ENCODE results near the gene FHAD1.

FHAD1 gene

GRCh38 chr1:15311880-15312279 is 64.9 kb downstream of the FHAD1 start:
- peak; percentile 9 for DNase-seq
- WGBS, result 95% methylated on average over 7 of the region's 7 CpGs
- Histone ChIP-seq H3K4me1 (ENCODE audit: control insufficient read depth, insufficient read depth, low read depth, low read length) (peaks cover 2% of the 10 kb centered on the region), H3K18ac (ENCODE audit: low read depth in 1 of 2, low read length in 2 of 2) (no peak overlapping the region), H2BK5ac (ENCODE audit: low read depth, low read length, poor library complexity, severe bottlenecking) (no peak overlapping the region), H2AFZ (ENCODE audit: low read depth, low read length) (no peak overlapping the region), H4K91ac (ENCODE audit: low read length) (no peak overlapping the region), H3K27me3 (ENCODE audit: control insufficient read depth in 1 of 2, insufficient read depth in 1 of 2, low read length in 2 of 2) (peaks cover 6 to 12% of the 10 kb centered on the region in 2 experiments), H2BK120ac (ENCODE audit: low read depth, low read length) (no peak overlapping the region), H3K9me3 (ENCODE audit: control insufficient read depth, low read length) (peaks cover 18% of the 10 kb centered on the region), H3K79me1 (replicated peaks; ENCODE audit: low read length, poor library complexity, severe bottlenecking) (no peaks in the 10 kb centered on the region), H3K27ac (ENCODE audit: low read length, poor library complexity, severe bottlenecking) (no peak overlapping the region), H2AK5ac (ENCODE audit: low read length, severe bottlenecking) (no peak overlapping the region), H3K4me2 (ENCODE audit: low read length, poor library complexity, severe bottlenecking) (no peak overlapping the region), H4K8ac (ENCODE audit: low read length) (no peak overlapping the region), H3K36me3 (ENCODE audit: control insufficient read depth in 1 of 2, insufficient read depth in 2 of 2, low read depth in 1 of 2, low read length in 2 of 2) (no peaks in the 10 kb centered on the region), H3K4ac (ENCODE audit: low read depth in 1 of 2, low read length in 2 of 2) (no peak overlapping the region), H2BK15ac (ENCODE audit: low read depth, poor library complexity, severe bottlenecking) (no peak overlapping the region), H2BK12ac (ENCODE audit: low read length in 2 of 2) (no peak overlapping the region), H3K14ac (ENCODE audit: low read length in 2 of 2) (no peak overlapping the region), H3K4me3 (ENCODE audit: insufficient read depth in 1 of 2, low read depth in 1 of 2, low read length in 2 of 2) (no peak overlapping the region), H3K23ac (ENCODE audit: low read length in 2 of 2) (no peak overlapping the region), H3K9ac (ENCODE audit: low read length) (no peak overlapping the region)

- no peak overlapping the region for H2BK15ac ChIP-seq (ENCODE audit: low read depth, poor library complexity, severe bottlenecking)
- H3K4me1 ChIP-seq (ENCODE audit: control insufficient read depth, insufficient read depth, low read depth, low read length), result peaks cover 2% of the 10 kb centered on the region
- H3K79me1 ChIP-seq (replicated peaks; ENCODE audit: low read length, poor library complexity, severe bottlenecking), result no peaks in the 10 kb centered on the region
- no peak overlapping the region for H2BK120ac ChIP-seq (ENCODE audit: low read depth, low read length)
- no peak overlapping the region for H3K23ac ChIP-seq (ENCODE audit: low read length in 2 of 2)
- WGBS, result 89% methylated on average over 14 of the region's 16 CpGs
- no peak overlapping the region for H2BK5ac ChIP-seq (ENCODE audit: low read depth, low read length, poor library complexity, severe bottlenecking)
- H3K14ac ChIP-seq (ENCODE audit: low read length in 2 of 2), result no peak overlapping the region
- no peak for DNase-seq
- H3K36me3 ChIP-seq (ENCODE audit: control insufficient read depth in 1 of 2, insufficient read depth in 2 of 2, low read depth in 1 of 2, low read length in 2 of 2), result no peaks in the 10 kb centered on the region
- H3K4me3 ChIP-seq (ENCODE audit: insufficient read depth in 1 of 2, low read depth in 1 of 2, low read length in 2 of 2), result no peak overlapping the region
- no peak overlapping the region for H3K4me2 ChIP-seq (ENCODE audit: low read length, poor library complexity, severe bottlenecking)
- no peak overlapping the region for H3K18ac ChIP-seq (ENCODE audit: low read depth in 1 of 2, low read length in 2 of 2)
- no peak overlapping the region for H3K4ac ChIP-seq (ENCODE audit: low read depth in 1 of 2, low read length in 2 of 2)
- no peak overlapping the region for H2AK5ac ChIP-seq (ENCODE audit: low read length, severe bottlenecking)
- no peak overlapping the region for H3K9ac ChIP-seq (ENCODE audit: low read length)
- peaks cover 6 to 19% of the 10 kb centered on the region in 2 experiments for H3K27me3 ChIP-seq (ENCODE audit: control insufficient read depth in 1 of 2, insufficient read depth in 1 of 2, low read length in 2 of 2)
- H3K9me3 ChIP-seq (ENCODE audit: control insufficient read depth, low read length), result peaks cover 18% of the 10 kb centered on the region
- H3K27ac ChIP-seq (ENCODE audit: low read length, poor library complexity, severe bottlenecking), result no peak overlapping the region
- no peak overlapping the region for H4K8ac ChIP-seq (ENCODE audit: low read length)
- no peak overlapping the region for H2AFZ ChIP-seq (ENCODE audit: low read depth, low read length)
- no peak overlapping the region for H2BK12ac ChIP-seq (ENCODE audit: low read length in 2 of 2)
- H4K91ac ChIP-seq (ENCODE audit: low read length), result no peak overlapping the region
Observed at GRCh38 chr1:15312626-15313411, 65.8 kb downstream of the FHAD1 start.

- Histone ChIP-seq H2BK15ac (ENCODE audit: low read depth, poor library complexity, severe bottlenecking) (no peak overlapping the region), H3K79me1 (replicated peaks; ENCODE audit: low read length, poor library complexity, severe bottlenecking) (no peaks in the 10 kb centered on the region), H3K4me3 (ENCODE audit: insufficient read depth in 1 of 2, low read depth in 1 of 2, low read length in 2 of 2) (no peak overlapping the region), H3K9me3 (ENCODE audit: control insufficient read depth, low read length) (peaks cover 18% of the 10 kb centered on the region), H2BK5ac (ENCODE audit: low read depth, low read length, poor library complexity, severe bottlenecking) (no peak overlapping the region), H2BK120ac (ENCODE audit: low read depth, low read length) (no peak overlapping the region), H3K4me2 (ENCODE audit: low read length, poor library complexity, severe bottlenecking) (no peak overlapping the region), H2AK5ac (ENCODE audit: low read length, severe bottlenecking) (no peak overlapping the region), H2AFZ (ENCODE audit: low read depth, low read length) (no peak overlapping the region), H3K4ac (ENCODE audit: low read depth in 1 of 2, low read length in 2 of 2) (no peak overlapping the region), H3K14ac (ENCODE audit: low read length in 2 of 2) (no peak overlapping the region), H2BK12ac (ENCODE audit: low read length in 2 of 2) (peak overlapping the region in 1 of 2 experiments; percentile 21), H3K36me3 (ENCODE audit: control insufficient read depth in 1 of 2, insufficient read depth in 2 of 2, low read depth in 1 of 2, low read length in 2 of 2) (no peaks in the 10 kb centered on the region), H3K27ac (ENCODE audit: low read length, poor library complexity, severe bottlenecking) (no peak overlapping the region), H3K9ac (ENCODE audit: low read length) (no peak overlapping the region), H3K18ac (ENCODE audit: low read depth in 1 of 2, low read length in 2 of 2) (no peak overlapping the region), H4K8ac (ENCODE audit: low read length) (no peak overlapping the region), H3K23ac (ENCODE audit: low read length in 2 of 2) (no peak overlapping the region), H4K91ac (ENCODE audit: low read length) (no peak overlapping the region), H3K4me1 (ENCODE audit: control insufficient read depth, insufficient read depth, low read depth, low read length) (peaks cover 2% of the 10 kb centered on the region), H3K27me3 (ENCODE audit: control insufficient read depth in 1 of 2, insufficient read depth in 1 of 2, low read length in 2 of 2) (peaks cover 6 to 21% of the 10 kb centered on the region in 2 experiments)
- DNase-seq, result no peak
- 92% methylated on average over 25 of the region's 26 CpGs for WGBS
Observed at GRCh38 chr1:15314328-15315281, 67.6 kb downstream of the FHAD1 start.

- Histone ChIP-seq H3K18ac (ENCODE audit: low read depth in 1 of 2, low read length in 2 of 2) (no peak overlapping the region), H3K23ac (ENCODE audit: low read length in 2 of 2) (no peak overlapping the region), H3K4me3 (ENCODE audit: insufficient read depth in 1 of 2, low read depth in 1 of 2, low read length in 2 of 2) (no peak overlapping the region), H3K4me2 (ENCODE audit: low read length, poor library complexity, severe bottlenecking) (no peak overlapping the region), H2BK12ac (ENCODE audit: low read length in 2 of 2) (no peak overlapping the region), H3K4ac (ENCODE audit: low read depth in 1 of 2, low read length in 2 of 2) (no peak overlapping the region), H3K27me3 (ENCODE audit: control insufficient read depth in 1 of 2, insufficient read depth in 1 of 2, low read length in 2 of 2) (peaks cover 6 to 21% of the 10 kb centered on the region in 2 experiments), H4K91ac (ENCODE audit: low read length) (no peak overlapping the region), H3K4me1 (ENCODE audit: control insufficient read depth, insufficient read depth, low read depth, low read length) (peaks cover 2% of the 10 kb centered on the region), H2AFZ (ENCODE audit: low read depth, low read length) (no peak overlapping the region), H3K9me3 (ENCODE audit: control insufficient read depth, low read length) (peaks cover 23% of the 10 kb centered on the region), H2BK15ac (ENCODE audit: low read depth, poor library complexity, severe bottlenecking) (no peak overlapping the region), H3K14ac (ENCODE audit: low read length in 2 of 2) (no peak overlapping the region), H3K36me3 (ENCODE audit: control insufficient read depth in 1 of 2, insufficient read depth in 2 of 2, low read depth in 1 of 2, low read length in 2 of 2) (no peaks in the 10 kb centered on the region), H3K27ac (ENCODE audit: low read length, poor library complexity, severe bottlenecking) (no peak overlapping the region), H3K79me1 (replicated peaks; ENCODE audit: low read length, poor library complexity, severe bottlenecking) (no peaks in the 10 kb centered on the region), H3K9ac (ENCODE audit: low read length) (no peak overlapping the region), H2BK120ac (ENCODE audit: low read depth, low read length) (no peak overlapping the region), H4K8ac (ENCODE audit: low read length) (no peak overlapping the region), H2AK5ac (ENCODE audit: low read length, severe bottlenecking) (no peak overlapping the region), H2BK5ac (ENCODE audit: low read depth, low read length, poor library complexity, severe bottlenecking) (no peak overlapping the region)
- WGBS, result 78% methylated on average over 7 of the region's 7 CpGs
- no peak for DNase-seq
Observed at GRCh38 chr1:15315815-15316214, 68.8 kb downstream of the FHAD1 start.

Data from mesenchymal stem cell (in vitro differentiated cells and primary cell).